Measurements from ENCODE around the gene ECI1.

DNA sequence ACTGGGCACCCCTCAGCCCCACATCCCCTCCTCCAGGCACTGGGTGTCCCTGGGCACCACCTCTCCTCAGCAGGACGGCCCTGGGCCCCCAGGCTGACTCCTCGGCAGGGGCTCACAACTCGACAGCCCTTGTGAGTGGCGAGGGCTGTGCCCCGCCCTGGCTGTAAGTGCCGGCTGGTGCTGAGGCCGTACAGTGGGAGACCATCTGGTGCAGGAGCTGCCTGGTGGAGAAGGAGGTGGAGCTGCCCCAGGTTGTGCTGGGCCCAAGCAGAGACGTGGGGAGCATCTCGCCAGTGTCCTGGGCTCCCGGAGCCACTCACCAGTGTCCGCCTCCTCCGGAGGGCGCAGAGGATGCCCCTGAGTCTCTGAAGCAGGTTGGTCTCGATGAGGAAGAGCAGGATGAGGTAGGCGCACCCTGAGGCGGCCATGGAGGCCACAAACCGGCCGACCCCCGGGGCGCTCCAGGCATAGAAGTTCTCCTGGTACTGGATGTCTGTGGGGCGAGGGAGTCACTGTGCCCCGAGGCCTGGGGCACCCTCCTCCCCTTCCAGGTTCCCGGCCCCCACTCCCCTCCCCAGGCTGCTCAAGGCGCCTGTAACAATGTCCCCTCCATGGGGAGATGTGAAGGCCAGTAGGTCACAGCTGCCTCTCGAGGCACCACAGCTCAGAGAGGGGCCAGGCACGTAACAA is 31.6 kb upstream of the ECI1 start:
- TF ChIP-seq, protein P1, sequence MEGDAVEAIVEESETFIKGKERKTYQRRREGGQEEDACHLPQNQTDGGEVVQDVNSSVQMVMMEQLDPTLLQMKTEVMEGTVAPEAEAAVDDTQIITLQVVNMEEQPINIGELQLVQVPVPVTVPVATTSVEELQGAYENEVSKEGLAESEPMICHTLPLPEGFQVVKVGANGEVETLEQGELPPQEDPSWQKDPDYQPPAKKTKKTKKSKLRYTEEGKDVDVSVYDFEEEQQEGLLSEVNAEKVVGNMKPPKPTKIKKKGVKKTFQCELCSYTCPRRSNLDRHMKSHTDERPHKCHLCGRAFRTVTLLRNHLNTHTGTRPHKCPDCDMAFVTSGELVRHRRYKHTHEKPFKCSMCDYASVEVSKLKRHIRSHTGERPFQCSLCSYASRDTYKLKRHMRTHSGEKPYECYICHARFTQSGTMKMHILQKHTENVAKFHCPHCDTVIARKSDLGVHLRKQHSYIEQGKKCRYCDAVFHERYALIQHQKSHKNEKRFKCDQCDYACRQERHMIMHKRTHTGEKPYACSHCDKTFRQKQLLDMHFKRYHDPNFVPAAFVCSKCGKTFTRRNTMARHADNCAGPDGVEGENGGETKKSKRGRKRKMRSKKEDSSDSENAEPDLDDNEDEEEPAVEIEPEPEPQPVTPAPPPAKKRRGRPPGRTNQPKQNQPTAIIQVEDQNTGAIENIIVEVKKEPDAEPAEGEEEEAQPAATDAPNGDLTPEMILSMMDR (IDR thresholded peaks at IDR 0.05), result no peak
- TF ChIP-seq POLR2A (IDR thresholded peaks at IDR 0.05), result no peak
